HG02870 (cell line): ENCODE data around the gene CACNA1B.

Source experiments
- ATAC-seq: cut with Tn5 transposase; IDR thresholded peaks from one replicate; pipeline ENCODE4 v1.9.1; 2021; ENCODE audit warnings: mild to moderate bottlenecking, moderate library complexity; ENCODE audit not compliant: unreplicated experiment

Gene CACNA1B

GRCh38 chr9:137918331-137919094 lies 40.9 kb downstream of the CACNA1B start:
- no peak for ATAC-seq

GRCh38 chr9:137919095-137919465 lies 41.5 kb downstream of the CACNA1B start:
- no peak for ATAC-seq

- ATAC-seq, result no peak
Observed at GRCh38 chr9:137919649-137920141, 42.1 kb downstream of the CACNA1B start.

GRCh38 chr9:137920753-137921152 lies 43.2 kb downstream of the CACNA1B start:
- ATAC-seq, result no peak

- no peak for ATAC-seq
Observed at GRCh38 chr9:137924169-137924568, 46.6 kb downstream of the CACNA1B start.

GRCh38 chr9:137924761-137925369 lies 47.3 kb downstream of the CACNA1B start:
- ATAC-seq, result no peak

- no peak for ATAC-seq
Observed at GRCh38 chr9:137943655-137944054, 66.1 kb downstream of the CACNA1B start.

- ATAC-seq, result no peak
Observed at GRCh38 chr9:137945581-137945980, 68.0 kb downstream of the CACNA1B start.

GRCh38 chr9:137946993-137947392 lies 69.4 kb downstream of the CACNA1B start:
- ATAC-seq, result no peak

GRCh38 chr9:137948642-137949041 lies 71.1 kb downstream of the CACNA1B start:
- ATAC-seq, result no peak

- ATAC-seq, result no peak
Observed at GRCh38 chr9:137949260-137949659, 71.7 kb downstream of the CACNA1B start.

- no peak for ATAC-seq
Observed at GRCh38 chr9:137951107-137951506, 73.5 kb downstream of the CACNA1B start.

GRCh38 chr9:137951597-137952490 lies 74.3 kb downstream of the CACNA1B start:
- no peak for ATAC-seq

GRCh38 chr9:137952976-137953666 lies 75.5 kb downstream of the CACNA1B start:
- ATAC-seq, result no peak

- no peak for ATAC-seq
Observed at GRCh38 chr9:137953683-137954438, 76.3 kb downstream of the CACNA1B start.

GRCh38 chr9:137955224-137955570 lies 77.6 kb downstream of the CACNA1B start:
- ATAC-seq, result no peak

GRCh38 chr9:137955586-137955985 lies 78.0 kb downstream of the CACNA1B start:
- no peak for ATAC-seq

GRCh38 chr9:137956039-137956438 lies 78.5 kb downstream of the CACNA1B start:
- no peak for ATAC-seq

- no peak for ATAC-seq
Observed at GRCh38 chr9:137956688-137957385, 79.3 kb downstream of the CACNA1B start.
